Mesodermal cell (in vitro differentiated cells): Measurements from ENCODE around the gene USP15.

Source experiments
- H3K27ac ChIP-seq: 2 replicates; pipeline ENCODE4 v1.7.0; 2013; ENCODE audit warnings: mild to moderate bottlenecking, low read depth, low read length, moderate library complexity; ENCODE audit not compliant: severe bottlenecking
- H3K36me3 ChIP-seq: 2 replicates; pipeline ENCODE4 v1.7.1; 2013; ENCODE audit warnings: mild to moderate bottlenecking, low read length, moderate library complexity; ENCODE audit not compliant: control insufficient read depth, insufficient read depth
- H3K4me1 ChIP-seq: one replicate; pipeline ENCODE4 v1.7.1; 2013; ENCODE audit warnings: mild to moderate bottlenecking, low read length; ENCODE audit not compliant: insufficient read depth, control insufficient read depth, poor library complexity, severe bottlenecking
- H3K4me3 ChIP-seq: 2 replicates; pipeline ENCODE4 v1.7.0; 2013; ENCODE audit warnings: low read length, control low read depth, mild to moderate bottlenecking; ENCODE audit not compliant: insufficient read depth, poor library complexity, severe bottlenecking; ENCODE audit errors: extremely low read depth
- H3K9me3 ChIP-seq: 2 replicates; pipeline ENCODE4 v1.7.1; 2013; ENCODE audit warnings: mild to moderate bottlenecking, low read length, moderate library complexity; ENCODE audit not compliant: control insufficient read depth
- WGBS, 2 experiments: methylation state at CpG; one replicate each; pipeline ENCODE4 v1.1.5; 2013; ENCODE audit warnings: missing lambda C conversion rate in 2 of 2; ENCODE audit not compliant: insufficient coverage in 2 of 2; 5-methylcytosine and 5-hydroxymethylcytosine counted together

USP15 gene

GRCh38 chr12:62301080-62301798, 41.0 kb downstream of the USP15 start:
- H3K27ac ChIP-seq = no peak overlapping the region
- peaks cover 46% of the 10 kb centered on the region for H3K36me3 ChIP-seq
- 67 to 100% methylated on average over 1 to 2 of the region's 6 CpGs for WGBS, 2 experiments
- no peaks in the 10 kb centered on the region for H3K4me1 ChIP-seq
- no peak overlapping the region for H3K4me3 ChIP-seq
- peaks cover 12% of the 10 kb centered on the region for H3K9me3 ChIP-seq

- Histone ChIP-seq H3K4me1 (no peaks in the 10 kb centered on the region), H3K4me3 (no peak overlapping the region), H3K27ac (no peak overlapping the region), H3K9me3 (peaks cover 12% of the 10 kb centered on the region), H3K36me3 (peaks cover 46% of the 10 kb centered on the region)
- WGBS, 2 experiments = 80% methylated on average over 1 of the region's 1 CpG; no CpG with 5 or more reads in 1 of the 2 experiments
These were observed 41.6 kb downstream of the USP15 start for GRCh38 chr12:62301799-62302133.

DNA sequence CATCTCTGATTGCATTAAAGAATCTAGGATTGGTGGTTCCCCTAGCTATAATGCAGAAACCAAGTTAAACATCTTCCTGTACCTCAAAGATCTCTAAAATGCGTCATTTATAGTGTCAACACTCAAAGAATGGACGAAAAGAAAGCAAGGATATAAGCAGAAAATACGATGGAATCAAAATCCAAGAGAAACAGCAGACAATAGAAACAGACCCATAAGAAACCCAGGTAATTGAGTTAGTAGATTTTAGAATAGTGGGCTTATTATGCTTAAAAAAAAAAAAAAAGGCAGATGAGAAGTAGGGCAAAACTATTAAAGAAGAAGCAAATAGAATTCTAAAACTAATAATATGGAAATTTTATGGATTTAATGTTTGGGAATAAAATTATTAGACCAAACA, 44.4 kb downstream of the USP15 start:
- Histone ChIP-seq H3K4me3 (no peak overlapping the region), H3K36me3 (peaks cover 46% of the 10 kb centered on the region), H3K27ac (no peak overlapping the region), H3K9me3 (peaks cover 12% of the 10 kb centered on the region), H3K4me1 (no peaks in the 10 kb centered on the region)
- 80% methylated on average over 1 of the region's 3 CpGs; no CpG with 5 or more reads in 1 of the 2 experiments for WGBS, 2 experiments

DNA sequence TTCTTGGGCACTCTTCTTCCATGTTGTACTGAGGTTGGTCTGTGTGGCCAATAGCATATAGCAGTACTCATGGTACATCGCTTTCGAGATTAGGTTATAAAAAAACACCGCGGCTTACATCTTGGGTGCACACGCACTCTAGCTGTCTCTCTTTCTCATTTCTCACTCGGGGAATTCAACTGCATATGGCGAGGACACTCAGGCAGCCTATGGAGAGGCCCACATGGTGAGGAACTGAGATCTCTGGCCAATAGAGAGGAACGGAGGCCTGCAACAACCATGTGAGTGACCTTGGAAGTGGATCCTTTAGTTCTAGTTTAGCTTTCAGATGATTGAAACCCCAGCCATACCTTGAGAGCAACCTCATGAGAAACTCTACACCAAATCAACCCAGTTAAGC, 45.6 kb downstream of the USP15 start:
- Histone ChIP-seq H3K4me1 (no peaks in the 10 kb centered on the region), H3K9me3 (peaks cover 12% of the 10 kb centered on the region), H3K27ac (no peak overlapping the region), H3K36me3 (peaks cover 46% of the 10 kb centered on the region), H3K4me3 (no peak overlapping the region)
- WGBS, 2 experiments = 98 to 100% methylated on average over 5 to 8 of the region's 8 CpGs

- 100% methylated on average over 1 to 3 of the region's 7 CpGs for WGBS, 2 experiments
- Histone ChIP-seq H3K4me3 (no peak overlapping the region), H3K36me3 (peaks cover 46% of the 10 kb centered on the region)
These were observed 46.6 kb downstream of the USP15 start for GRCh38 chr12:62306569-62307530.

GRCh38 chr12:62308201-62308600, 48.0 kb downstream of the USP15 start:
- peaks cover 12% of the 10 kb centered on the region for H3K9me3 ChIP-seq
- peaks cover 41% of the 10 kb centered on the region for H3K36me3 ChIP-seq
- no peaks in the 10 kb centered on the region for H3K4me1 ChIP-seq
- 86 to 90% methylated on average over 1 to 2 of the region's 3 CpGs for WGBS, 2 experiments
- no peak overlapping the region for H3K27ac ChIP-seq
- no peak overlapping the region for H3K4me3 ChIP-seq

More at GRCh38 chr12:62306569-62307530, 46.6 kb downstream of the USP15 start:
- no peaks in the 10 kb centered on the region for H3K4me1 ChIP-seq
- H3K27ac ChIP-seq = no peak overlapping the region
- H3K9me3 ChIP-seq = peaks cover 12% of the 10 kb centered on the region

DNA sequence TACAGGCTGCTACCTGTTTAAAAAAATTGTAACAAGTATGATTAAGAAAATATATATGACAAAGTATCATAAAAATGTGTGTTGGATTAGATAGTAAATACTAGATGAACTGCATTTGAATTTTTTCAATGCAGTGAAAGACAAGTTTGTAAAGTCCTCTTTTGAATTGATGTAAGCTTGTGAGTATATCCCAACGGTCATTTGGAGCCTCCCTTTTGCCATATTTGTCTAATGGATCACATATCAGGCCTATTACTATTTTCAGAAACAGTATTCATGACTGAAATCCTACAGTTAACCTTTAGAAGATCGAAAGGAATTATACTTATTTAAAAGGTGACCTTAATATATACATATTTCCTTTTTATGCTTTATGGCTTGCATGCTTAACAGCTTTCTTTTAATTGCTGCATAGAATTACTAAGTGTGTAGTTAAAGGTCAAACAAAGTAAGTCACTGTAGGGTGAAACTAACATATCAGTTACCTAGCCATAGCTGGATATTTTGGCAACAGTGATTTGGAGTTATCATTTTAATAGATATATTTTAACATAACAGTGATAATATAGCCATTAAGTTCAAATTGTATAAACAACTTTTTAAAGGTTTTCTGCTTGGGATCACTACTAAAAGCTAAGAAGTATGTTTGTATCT, 53.6 kb downstream of the USP15 start:
- Histone ChIP-seq H3K4me1 (no peaks in the 10 kb centered on the region), H3K4me3 (no peak overlapping the region), H3K27ac (no peak overlapping the region), H3K9me3 (no peaks in the 10 kb centered on the region), H3K36me3 (peaks cover 10% of the 10 kb centered on the region)
- 100% methylated on average over 1 of the region's 2 CpGs; no CpG with 5 or more reads in 1 of the 2 experiments for WGBS, 2 experiments

DNA sequence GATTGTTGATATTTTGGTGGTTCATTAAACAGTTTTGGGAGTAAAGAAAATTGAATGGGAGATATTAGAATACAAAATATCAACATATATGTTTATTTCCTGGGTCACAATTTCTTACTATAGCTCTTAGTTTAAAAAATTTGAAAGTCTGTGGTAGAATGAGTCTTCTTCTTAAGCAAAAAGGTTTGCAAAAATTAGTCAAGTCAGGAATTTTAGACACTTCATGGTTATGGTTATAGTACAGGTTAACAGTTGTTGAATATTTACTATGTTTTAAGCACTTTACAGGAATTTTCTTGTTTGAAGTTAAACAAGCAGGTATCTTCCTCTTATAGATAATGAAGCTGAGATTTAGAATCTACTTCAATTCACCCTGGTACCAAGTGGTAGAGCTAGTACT, 56.8 kb downstream of the USP15 start:
- H3K36me3 ChIP-seq = peaks cover 19% of the 10 kb centered on the region
- no peaks in the 10 kb centered on the region for H3K9me3 ChIP-seq
- no peaks in the 10 kb centered on the region for H3K4me1 ChIP-seq
- H3K4me3 ChIP-seq = no peak overlapping the region
- no peak overlapping the region for H3K27ac ChIP-seq

DNA sequence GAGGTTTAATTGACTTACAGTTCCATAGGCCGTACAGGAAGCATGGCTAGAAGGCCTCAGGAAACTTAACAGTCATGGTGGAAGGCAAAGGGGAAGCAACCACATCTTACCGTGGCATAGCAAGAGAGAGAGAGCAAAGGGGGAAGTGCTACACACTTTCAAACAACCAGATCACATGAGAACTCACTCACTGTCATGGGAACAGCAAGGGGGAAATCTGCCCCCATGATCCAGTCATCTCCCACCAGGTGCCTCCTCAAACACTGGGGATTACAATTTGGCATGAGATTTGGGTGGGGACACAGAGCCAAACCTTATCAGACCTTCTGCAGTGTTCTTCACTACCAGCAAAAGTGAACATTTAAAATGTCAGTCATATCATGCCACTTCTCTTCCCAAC, 58.9 kb downstream of the USP15 start:
- no peaks in the 10 kb centered on the region for H3K9me3 ChIP-seq
- H3K4me1 ChIP-seq = no peaks in the 10 kb centered on the region
- H3K27ac ChIP-seq = no peak overlapping the region
- peaks cover 27% of the 10 kb centered on the region for H3K36me3 ChIP-seq
- 100% methylated on average over 1 of the region's 2 CpGs for WGBS, 2 experiments
- no peak overlapping the region for H3K4me3 ChIP-seq

DNA sequence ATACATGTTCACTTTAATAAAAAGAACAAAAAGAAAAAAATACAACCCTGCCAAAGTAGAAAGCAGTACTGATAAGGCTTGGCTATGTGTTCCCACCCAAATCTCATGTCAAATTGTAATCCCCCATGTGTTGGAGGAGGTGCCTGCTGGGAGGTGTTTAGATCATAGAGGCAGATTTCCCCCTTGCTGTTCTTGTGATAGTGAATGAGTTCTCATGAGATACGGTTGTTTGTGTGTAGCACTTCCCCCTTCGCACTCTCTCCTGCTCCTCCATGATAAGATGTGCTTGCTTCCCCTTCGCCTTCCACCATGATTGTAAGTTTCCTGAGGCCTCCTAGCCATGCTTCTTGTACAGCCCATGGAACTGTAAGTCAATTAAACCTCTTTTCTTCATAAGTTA, 59.9 kb downstream of the USP15 start:
- 83 to 95% methylated on average over 3 of the region's 3 CpGs for WGBS, 2 experiments
- Histone ChIP-seq H3K27ac (no peak overlapping the region), H3K9me3 (no peaks in the 10 kb centered on the region), H3K36me3 (peaks cover 27% of the 10 kb centered on the region), H3K4me3 (no peak overlapping the region), H3K4me1 (no peaks in the 10 kb centered on the region)
